Sigmoid colon (tissue), 7 donors: ENCODE measurements around the gene AATF. TPM values are rescaled to one million over a fixed set of nuclear protein-coding genes. Genes with fewer than 3 reads are reported as not detected.

Experiments
- DNase-seq: peaks from one replicate; pipeline ENCODE4 v3.0.0-alpha.2; 2019
- H3K27ac ChIP-seq, 4 donors: fragments of 200-600 bp; sonication (generic); one replicate each; pipeline ENCODE4 v1.5.1; 2016 to 2019; ENCODE audit warnings: mild to moderate bottlenecking in 1 of 4
- H3K27me3 ChIP-seq, 3 donors: fragments of 200-600 bp; sonication (generic); one replicate each; pipeline ENCODE4 v1.5.1; 2019; ENCODE audit warnings: mild to moderate bottlenecking in 1 of 3
- H3K36me3 ChIP-seq, 4 donors: fragments of 200-600 bp; sonication (generic); one replicate each; pipeline ENCODE4 v1.5.1; 2016 to 2019
- H3K4me1 ChIP-seq, 4 donors: fragments of 200-600 bp; sonication (generic); one replicate each; pipeline ENCODE4 v1.5.1; 2017 to 2019
- H3K4me3 ChIP-seq, 4 donors: fragments of 200-600 bp; sonication (generic); one replicate each; pipeline ENCODE4 v1.5.1; 2017 to 2019; ENCODE audit warnings: mild to moderate bottlenecking in 2 of 4, moderate library complexity in 1 of 4
- H3K9me3 ChIP-seq, 4 donors: fragments of 200-600 bp in 3 of 4; sonication (generic) in 3 of 4; one replicate each; pipeline versions ENCODE4 v1.5.1 to v1.6.1; 2013 to 2019
- EP300 ChIP-seq, 4 donors: sonication (generic); formaldehyde crosslinking; IDR thresholded peaks; one replicate each; pipeline ENCODE4 v1.6.1; 2017; ENCODE audit warnings: antibody characterized with exemption in 4 of 4
- POLR2A ChIP-seq, 2 donors: fragments of 450-650 bp; IDR thresholded peaks; one replicate each; pipeline ENCODE4 v1.6.1; 2016; ENCODE audit warnings: antibody characterized with exemption in 2 of 2, mild to moderate bottlenecking in 2 of 2, moderate library complexity in 2 of 2
- POLR2AphosphoS5 ChIP-seq, 4 donors: sonication (generic); formaldehyde crosslinking; IDR thresholded peaks; one replicate each; pipeline ENCODE4 v1.6.1; 2017; ENCODE audit warnings: antibody characterized with exemption in 4 of 4
- WGBS, 2 donors: extraction: QIAGEN DNeasy Blood & Tissue Kit; methylation state at CpG; one replicate each; pipeline ENCODE4 v1.1.7; 2013; 5-methylcytosine and 5-hydroxymethylcytosine counted together
- intact Hi-C: fragments of 100-400 bp; cut with DNase I; formaldehyde crosslinking; loops from one replicate; pipeline ENCODE4 v1.15.1; 2023
- polyA plus RNA-seq, 3 donors: library from polyadenylated mRNA; stranded (reverse); fragments of 200-250 nt; gene quantifications; one replicate each; pipeline ENCODE4 v1.2.3, GENCODE V29; 2013
- total RNA-seq, 4 donors: library from RNA; depleted of rRNA; stranded (reverse); fragments of >200 nt; gene quantifications; one replicate each; pipeline ENCODE4 v1.1.0, GENCODE V29; 2016
- TF ChIP-seq, protein P1 (sequence below), 4 experiments: fragments of 450-650 bp in 3 of 4; fragments of 200-600 bp in 1 of 4; IDR thresholded peaks; one replicate each; pipeline ENCODE4 v1.5.1; 2016 to 2019; ENCODE audit warnings: antibody characterized with exemption in 4 of 4, mild to moderate bottlenecking in 3 of 4, moderate library complexity in 2 of 4
- donor health status: healthy with polysubstance abuse.
- donor health status: Bipolar disorder and iron deficiency.
- donor health status: healthy.

The AATF gene
- total and polyA plus RNA-seq, 7 donors: 27.6 to 38.3 (median 33.2) TPM

DNA sequence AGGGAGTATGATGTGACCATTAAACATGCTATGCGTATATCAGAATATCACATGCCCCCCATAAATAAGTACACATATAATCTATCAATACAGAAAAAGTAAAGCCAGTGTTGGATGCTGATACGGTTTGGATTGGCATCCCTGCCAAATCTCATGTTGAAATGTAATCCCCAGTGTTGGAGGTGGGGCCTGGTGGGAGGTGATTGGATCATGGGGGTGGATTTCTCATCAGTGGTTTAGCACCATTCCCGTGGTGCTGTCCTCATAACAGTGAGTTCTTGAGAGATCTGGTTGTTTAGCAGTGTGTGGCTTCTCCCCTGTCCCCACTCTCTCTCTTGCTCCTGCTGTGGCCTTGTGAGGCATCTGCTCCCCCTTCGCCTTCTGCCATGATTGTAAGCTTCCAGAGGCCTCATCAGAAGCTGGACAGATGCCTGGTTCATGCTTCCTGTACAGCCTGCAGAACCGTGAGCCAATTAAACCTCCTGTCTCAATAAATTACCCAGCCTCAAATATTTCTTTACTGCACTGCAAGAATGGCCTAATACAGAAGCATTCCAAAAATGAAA, 88.9 kb downstream of the AATF start:
- no peaks in the 10 kb centered on the region for H3K9me3 ChIP-seq
- TF ChIP-seq EP300 (IDR thresholded peaks at IDR 0.05): no peak
- TF ChIP-seq POLR2AphosphoS5 (IDR thresholded peaks at IDR 0.05): no peak
- TF ChIP-seq, protein P1, sequence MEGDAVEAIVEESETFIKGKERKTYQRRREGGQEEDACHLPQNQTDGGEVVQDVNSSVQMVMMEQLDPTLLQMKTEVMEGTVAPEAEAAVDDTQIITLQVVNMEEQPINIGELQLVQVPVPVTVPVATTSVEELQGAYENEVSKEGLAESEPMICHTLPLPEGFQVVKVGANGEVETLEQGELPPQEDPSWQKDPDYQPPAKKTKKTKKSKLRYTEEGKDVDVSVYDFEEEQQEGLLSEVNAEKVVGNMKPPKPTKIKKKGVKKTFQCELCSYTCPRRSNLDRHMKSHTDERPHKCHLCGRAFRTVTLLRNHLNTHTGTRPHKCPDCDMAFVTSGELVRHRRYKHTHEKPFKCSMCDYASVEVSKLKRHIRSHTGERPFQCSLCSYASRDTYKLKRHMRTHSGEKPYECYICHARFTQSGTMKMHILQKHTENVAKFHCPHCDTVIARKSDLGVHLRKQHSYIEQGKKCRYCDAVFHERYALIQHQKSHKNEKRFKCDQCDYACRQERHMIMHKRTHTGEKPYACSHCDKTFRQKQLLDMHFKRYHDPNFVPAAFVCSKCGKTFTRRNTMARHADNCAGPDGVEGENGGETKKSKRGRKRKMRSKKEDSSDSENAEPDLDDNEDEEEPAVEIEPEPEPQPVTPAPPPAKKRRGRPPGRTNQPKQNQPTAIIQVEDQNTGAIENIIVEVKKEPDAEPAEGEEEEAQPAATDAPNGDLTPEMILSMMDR (IDR thresholded peaks at IDR 0.05): no peak
- H3K27me3 ChIP-seq: no peaks in the 10 kb centered on the region
- DNase-seq: no peak
- H3K4me1 ChIP-seq: no peaks in the 10 kb centered on the region
- 90 to 91% methylated on average over 5 of the region's 5 CpGs for WGBS, 2 donors
- H3K27ac ChIP-seq: no peak overlapping the region
- intact Hi-C loops: no loop called here
- no peaks in the 10 kb centered on the region for H3K36me3 ChIP-seq
- H3K4me3 ChIP-seq: no peak overlapping the region

DNA sequence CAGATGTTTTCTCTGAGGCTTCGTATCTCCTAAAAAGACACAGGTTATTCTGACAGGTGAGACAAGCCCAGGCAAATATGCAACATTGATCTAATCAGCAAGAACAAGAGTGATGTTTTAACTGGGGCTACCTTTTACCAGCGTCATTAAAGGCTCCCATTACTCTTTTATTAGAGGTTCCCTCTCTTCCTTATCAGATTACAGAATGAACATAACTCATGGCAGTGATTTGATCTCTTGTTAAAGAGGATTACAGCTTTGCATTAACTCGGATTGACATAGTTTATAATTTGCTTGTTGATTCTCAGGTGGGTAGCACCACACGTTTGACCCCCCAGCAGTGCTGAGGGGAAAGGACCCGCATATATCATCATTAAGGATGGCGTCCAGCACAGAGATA, 90.5 kb downstream of the AATF start:
- no peak for DNase-seq
- TF ChIP-seq POLR2A (IDR thresholded peaks at IDR 0.05) (no peak), POLR2AphosphoS5 (IDR thresholded peaks at IDR 0.05) (no peak), EP300 (IDR thresholded peaks at IDR 0.05) (no peak)
- TF ChIP-seq, protein P1 (IDR thresholded peaks at IDR 0.05): no peak
- Histone ChIP-seq H3K27me3 (no peaks in the 10 kb centered on the region), H3K9me3 (no peaks in the 10 kb centered on the region), H3K36me3 (peaks cover 0 to 8% (median 0%) of the 10 kb centered on the region in 4 donors), H3K4me1 (no peaks in the 10 kb centered on the region), H3K27ac (no peak overlapping the region), H3K4me3 (no peak overlapping the region)
- intact Hi-C loops: no loop called here
- WGBS, 2 donors: 75 to 78% methylated on average over 6 of the region's 6 CpGs

DNA sequence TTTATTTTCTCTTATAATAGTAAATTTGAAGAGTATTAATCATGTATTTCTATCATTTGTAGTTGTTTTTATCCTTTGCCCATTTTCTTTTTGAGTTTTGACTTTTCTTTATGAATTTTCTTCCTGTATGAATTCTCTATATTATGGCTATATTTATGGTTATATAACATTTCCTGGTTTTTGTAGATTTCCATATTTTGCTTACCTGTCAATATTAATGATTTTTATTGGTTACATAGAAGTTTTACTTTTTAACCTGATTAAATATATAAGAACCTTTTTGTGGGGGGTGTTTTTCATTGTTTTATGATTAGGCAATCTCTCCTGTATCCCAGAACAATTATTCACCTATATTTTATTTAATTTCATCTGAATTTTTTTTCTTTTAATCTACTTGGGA, 93.2 kb downstream of the AATF start:
- TF ChIP-seq, protein P1 (IDR thresholded peaks at IDR 0.05): no peak
- intact Hi-C loops: no loop called here
- H3K27ac ChIP-seq: no peak overlapping the region
- H3K4me3 ChIP-seq: no peak overlapping the region
- no peaks in the 10 kb centered on the region for H3K27me3 ChIP-seq
- no peaks in the 10 kb centered on the region for H3K4me1 ChIP-seq
- peaks cover 0 to 8% (median 0%) of the 10 kb centered on the region in 4 donors for H3K36me3 ChIP-seq
- DNase-seq: no peak
- no peaks in the 10 kb centered on the region for H3K9me3 ChIP-seq

DNA sequence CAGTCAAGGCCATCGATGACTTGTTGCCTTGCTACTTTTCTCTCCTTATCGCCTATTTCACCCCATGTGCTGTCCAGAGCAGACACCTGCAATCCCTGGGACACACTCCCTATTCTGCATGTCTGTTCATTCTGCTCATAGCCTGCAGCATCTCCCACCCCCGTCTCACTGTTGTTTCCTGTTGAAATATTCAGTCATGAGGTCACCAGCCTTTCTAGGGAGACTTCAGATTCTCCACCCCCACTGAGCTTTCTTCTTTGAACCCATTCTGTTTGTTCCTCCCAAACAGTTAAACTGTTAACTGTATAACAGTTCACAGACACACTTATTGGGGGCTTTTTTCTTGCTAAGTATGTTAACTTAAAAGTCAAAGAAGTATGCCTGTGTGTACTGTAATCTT, 94.4 kb downstream of the AATF start:
- Histone ChIP-seq H3K4me3 (no peak overlapping the region), H3K36me3 (peaks cover 0 to 8% (median 0%) of the 10 kb centered on the region in 4 donors), H3K27ac (no peak overlapping the region), H3K9me3 (no peaks in the 10 kb centered on the region), H3K4me1 (no peaks in the 10 kb centered on the region), H3K27me3 (no peaks in the 10 kb centered on the region)
- DNase-seq: no peak
- intact Hi-C loops: no loop called here
- TF ChIP-seq POLR2A (IDR thresholded peaks at IDR 0.05): no peak
- 87 to 89% methylated on average over 3 of the region's 3 CpGs for WGBS, 2 donors

DNA sequence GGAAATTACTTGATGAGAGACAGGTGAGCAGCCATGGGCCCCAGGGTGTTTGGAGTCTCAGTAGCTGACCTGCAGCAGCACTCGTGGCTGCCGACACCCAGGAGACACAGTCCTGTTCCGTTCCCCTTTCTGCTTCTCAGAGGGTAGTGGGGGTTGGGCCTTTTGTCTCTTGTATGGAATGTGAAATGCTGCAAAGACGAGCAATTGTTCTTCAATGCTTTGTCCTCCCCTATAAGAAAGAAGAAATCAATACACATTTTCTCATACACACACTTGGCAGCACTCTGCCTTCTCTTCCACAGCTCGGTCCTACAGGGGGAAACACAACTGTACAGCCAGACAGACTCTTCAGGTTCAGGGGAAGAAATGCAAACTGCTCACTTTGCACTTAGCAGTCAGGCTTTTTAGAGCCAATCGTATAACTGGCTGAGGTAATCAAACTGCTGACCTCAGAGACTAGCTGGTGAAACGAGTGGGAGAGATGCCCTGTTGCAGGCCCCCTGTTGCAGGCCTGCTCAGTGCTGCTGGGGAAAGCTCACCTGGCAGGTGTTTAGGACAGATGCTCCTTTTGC, 96.7 kb downstream of the AATF start:
- intact Hi-C loops: no loop called here
- WGBS, 2 donors: 70 to 76% methylated on average over 7 of the region's 7 CpGs

More for the DNA sequence above, 96.7 kb downstream of the AATF start:
- Histone ChIP-seq H3K36me3 (peaks cover 0 to 10% (median 0%) of the 10 kb centered on the region in 4 donors), H3K9me3 (no peaks in the 10 kb centered on the region), H3K4me1 (no peaks in the 10 kb centered on the region), H3K27me3 (no peaks in the 10 kb centered on the region), H3K4me3 (no peak overlapping the region), H3K27ac (no peak overlapping the region)
- TF ChIP-seq POLR2AphosphoS5 (IDR thresholded peaks at IDR 0.05) (no peak), EP300 (IDR thresholded peaks at IDR 0.05) (no peak), POLR2A (IDR thresholded peaks at IDR 0.05) (no peak)
- TF ChIP-seq, protein P1 (IDR thresholded peaks at IDR 0.05): no peak
- no peak for DNase-seq
